A549 treated with dexamethasone at 1 μM for 4 hours (cell line): ENCODE data around the gene ICOS. TPM values are rescaled to one million over a fixed set of nuclear protein-coding genes. Genes with fewer than 3 reads are reported as not detected.

Experiments
- total RNA-seq: library from RNA; stranded (reverse); fragments of 200-300 nt; extraction: Qiagen RNA extraction; gene quantifications from 5 replicates; pipeline ENCODE4 v1.2.3, GENCODE V29; 2022

ICOS gene, protein sequence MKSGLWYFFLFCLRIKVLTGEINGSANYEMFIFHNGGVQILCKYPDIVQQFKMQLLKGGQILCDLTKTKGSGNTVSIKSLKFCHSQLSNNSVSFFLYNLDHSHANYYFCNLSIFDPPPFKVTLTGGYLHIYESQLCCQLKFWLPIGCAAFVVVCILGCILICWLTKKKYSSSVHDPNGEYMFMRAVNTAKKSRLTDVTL
- total RNA-seq, result not detected in 5 replicates

DNA sequence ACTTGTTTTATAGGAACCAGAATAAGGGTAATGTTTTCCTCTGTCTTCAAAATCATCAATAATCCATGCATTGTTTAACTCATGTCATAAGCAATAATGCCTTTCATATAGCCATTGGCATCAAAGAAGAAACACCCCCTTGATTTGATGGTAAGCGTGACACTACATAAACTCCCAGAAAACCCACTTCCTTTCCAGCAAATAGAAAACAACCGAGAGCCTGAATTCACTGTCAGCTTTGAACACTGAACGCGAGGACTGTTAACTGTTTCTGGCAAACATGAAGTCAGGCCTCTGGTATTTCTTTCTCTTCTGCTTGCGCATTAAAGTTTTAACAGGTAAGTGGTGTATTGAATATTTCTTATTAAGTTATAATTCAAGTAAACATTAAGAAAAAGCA, at the start of gene ICOS:
TSS of gene ICOS (plus strand) at position 229 of the 400 bp plus-strand sequence. CDS start at position 281, 52 bp downstream.

Other genes starting within 250 kb of the ICOS start
- gene CD28, start 230.1 kb upstream of the ICOS start, total RNA-seq, result not detected in 5 replicates
- not detected in 5 replicates for gene CTLA4, start 69.0 kb upstream of the ICOS start, total RNA-seq